HG03457 (cell line): ENCODE data around the gene ZNF865.

Experiments used
- ATAC-seq: cut with Tn5 transposase; IDR thresholded peaks from one replicate; pipeline ENCODE4 v1.9.1; 2021; ENCODE audit warnings: moderate number of reproducible peaks; ENCODE audit not compliant: unreplicated experiment

The ZNF865 gene

GRCh38 chr19:55603581-55604292 lies 1.7 kb upstream of the ZNF865 start:
- no peak for ATAC-seq

GRCh38 chr19:55605207-55605636 lies 225 bp upstream of the ZNF865 start:
- ATAC-seq = peak; percentile 41

GRCh38 chr19:55606471-55606787 lies 982 bp downstream of the ZNF865 start:
- ATAC-seq = no peak

GRCh38 chr19:55606817-55607216 lies 1.4 kb downstream of the ZNF865 start:
- no peak for ATAC-seq

GRCh38 chr19:55609326-55609725 lies 3.9 kb downstream of the ZNF865 start:
- no peak for ATAC-seq

GRCh38 chr19:55611300-55611982 lies 6.0 kb downstream of the ZNF865 start:
- no peak for ATAC-seq

- ATAC-seq = no peak
Measured at GRCh38 chr19:55611983-55612645, 6.7 kb downstream of the ZNF865 start.

- no peak for ATAC-seq
Measured at GRCh38 chr19:55613396-55613795, 7.9 kb downstream of the ZNF865 start.

- no peak for ATAC-seq
Measured at GRCh38 chr19:55613930-55614710, 8.7 kb downstream of the ZNF865 start.

GRCh38 chr19:55614711-55615542 lies 9.5 kb downstream of the ZNF865 start:
- ATAC-seq = no peak

GRCh38 chr19:55615543-55616394 lies 10.3 kb downstream of the ZNF865 start:
- no peak for ATAC-seq

GRCh38 chr19:55616395-55616875 lies 11.0 kb downstream of the ZNF865 start:
- no peak for ATAC-seq

- ATAC-seq = no peak
Measured at GRCh38 chr19:55617426-55617825, 12.0 kb downstream of the ZNF865 start.

GRCh38 chr19:55618426-55618825 lies 13.0 kb downstream of the ZNF865 start:
- no peak for ATAC-seq

- ATAC-seq = no peak
Measured at GRCh38 chr19:55619286-55619685, 13.8 kb downstream of the ZNF865 start.

- ATAC-seq = no peak
Measured at GRCh38 chr19:55620410-55621204, 15.2 kb downstream of the ZNF865 start.

- no peak for ATAC-seq
Measured at GRCh38 chr19:55621205-55621672, 15.8 kb downstream of the ZNF865 start.

GRCh38 chr19:55621673-55622231 lies 16.3 kb downstream of the ZNF865 start:
- ATAC-seq = no peak
